BJ (cell line): Measurements from ENCODE around the gene ZMYM4. TPM values are rescaled to one million over a fixed set of nuclear protein-coding genes. Genes with fewer than 3 reads are reported as not detected.

Source experiments
- CTCF ChIA-PET: fragments of 350-600 bp; formaldehyde crosslinking; extraction: SDS; loops from one replicate; lab custom pipeline; 2021; ENCODE audit warnings: antibody characterized with exemption, inconsistent platforms; lab: Yijun Ruan, JAX
- POLR2A ChIA-PET: fragments of 300-600 bp; sonication (Branson Sonifier 250); formaldehyde crosslinking; extraction: SDS; loops from one replicate; lab custom pipeline; 2021; ENCODE audit warnings: antibody characterized with exemption; lab: Charles Lee
- DNase-seq: peaks from one replicate; pipeline ENCODE4 v3.0.0-alpha.2; 2011; ENCODE audit warnings: low read depth
- H3K27me3 ChIP-seq: 2 replicates; pipeline ENCODE4 v1.6.0; 2011; ENCODE audit warnings: low read length; ENCODE audit not compliant: control insufficient read depth, insufficient read depth
- H3K36me3 ChIP-seq: 2 replicates; pipeline ENCODE4 v1.5.1; 2011; ENCODE audit warnings: low read length; ENCODE audit not compliant: control insufficient read depth, insufficient read depth
- H3K4me3 ChIP-seq: 2 replicates; pipeline ENCODE4 v1.5.1; 2011; ENCODE audit warnings: low read depth, mild to moderate bottlenecking, control low read depth, low read length
- CTCF ChIP-seq: IDR thresholded peaks from 2 replicates; pipeline ENCODE4 v1.5.1; 2011; ENCODE audit warnings: low read depth, mild to moderate bottlenecking, control low read depth, inconsistent platforms, low read length, moderate library complexity; ENCODE audit not compliant: insufficient read depth
- polyA plus RNA-seq: library from polyadenylated mRNA; depleted of rRNA; stranded (reverse); fragments of >200 nt; gene quantifications from 2 replicates; pipeline ENCODE4 v1.2.3, GENCODE V29; 2011

Gene ZMYM4
- polyA plus RNA-seq, 1 experiment: 19.2 TPM

GRCh38 chr1:35334485-35334884, 66.0 kb downstream of the ZMYM4 start:
- no peak overlapping the region for H3K4me3 ChIP-seq
- no peaks in the 10 kb centered on the region; the same call in 1 of the 2 replicates for H3K36me3 ChIP-seq
- TF ChIP-seq CTCF: no peak
- ChIA-PET POLR2A (interaction anchor here (0.6 kb wide), 1 partner anchor 148 kb away, joined by 4 read pairs; no protein-coding TSS in a partner anchor), CTCF (interaction anchor here (0.6 kb wide), 1 partner anchor 323 kb away, joined by 3 read pairs; no protein-coding TSS in a partner anchor)
- no peak for DNase-seq
- no peaks in the 10 kb centered on the region for H3K27me3 ChIP-seq

- ChIA-PET CTCF (no interaction called here), POLR2A (no interaction called here)
- no peak for TF ChIP-seq CTCF
- Histone ChIP-seq H3K4me3 (no peak overlapping the region), H3K36me3 (no peaks in the 10 kb centered on the region; the same call in 1 of the 2 replicates), H3K27me3 (no peaks in the 10 kb centered on the region)
- no peak for DNase-seq
These were observed 72.0 kb downstream of the ZMYM4 start for GRCh38 chr1:35340519-35340918.

- ChIA-PET CTCF (no interaction called here), POLR2A (no interaction called here)
- no peak for DNase-seq
- no peaks in the 10 kb centered on the region for H3K36me3 ChIP-seq
- H3K4me3 ChIP-seq: no peak overlapping the region
- H3K27me3 ChIP-seq: no peaks in the 10 kb centered on the region
- no peak for TF ChIP-seq CTCF
These were observed 77.0 kb downstream of the ZMYM4 start for GRCh38 chr1:35345439-35345981.

GRCh38 chr1:35350872-35351271, 82.4 kb downstream of the ZMYM4 start:
- no peak for TF ChIP-seq CTCF
- CTCF ChIA-PET: no interaction called here
- DNase-seq: no peak
- POLR2A ChIA-PET: no interaction called here
- no peak overlapping the region for H3K4me3 ChIP-seq
- H3K36me3 ChIP-seq: no peaks in the 10 kb centered on the region
- H3K27me3 ChIP-seq: no peaks in the 10 kb centered on the region

GRCh38 chr1:35359995-35360394, 91.5 kb downstream of the ZMYM4 start:
- no peak for DNase-seq
- CTCF ChIA-PET: interaction anchor here (0.6 to 1.0 kb wide), 2 partner anchors 20 to 38 kb away, joined by 3 to 4 read pairs; no protein-coding TSS in a partner anchor
- no peaks in the 10 kb centered on the region for H3K27me3 ChIP-seq
- peaks cover 3% of the 10 kb centered on the region; the same call in 1 of the 2 replicates for H3K36me3 ChIP-seq
- POLR2A ChIA-PET: no interaction called here
- no peak overlapping the region for H3K4me3 ChIP-seq
- no peak for TF ChIP-seq CTCF
